GM18520 (cell line): ENCODE data around the gene NTM.
"Not testable (repeated sequence)": the region's sequence is repeated elsewhere in the genome, so short reads cannot be mapped to it uniquely, and the experiment has no call there.

Experiments
- ATAC-seq: cut with Tn5 transposase; IDR thresholded peaks from one replicate; pipeline ENCODE4 v1.9.1; 2021; ENCODE audit not compliant: unreplicated experiment

NTM gene

DNA sequence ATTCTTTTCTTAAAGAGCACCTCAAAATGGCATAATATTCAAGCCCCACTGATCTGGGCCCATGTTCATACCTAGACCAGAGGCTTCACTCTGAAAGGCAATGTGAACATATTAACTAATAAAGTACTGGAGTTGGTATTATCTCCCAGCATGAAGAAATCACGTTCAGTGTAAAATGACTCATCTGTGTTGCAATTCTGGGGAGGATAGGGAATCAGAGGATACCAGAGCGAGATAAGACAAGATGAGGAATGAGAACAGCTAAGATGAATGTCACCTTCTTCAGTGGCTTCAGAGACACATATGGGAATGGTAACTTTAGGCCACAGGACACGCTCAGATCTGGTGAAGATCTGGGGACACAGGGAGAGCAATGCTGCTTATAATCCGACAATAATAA is 121.1 kb downstream of the NTM start:
- no peak for ATAC-seq

DNA sequence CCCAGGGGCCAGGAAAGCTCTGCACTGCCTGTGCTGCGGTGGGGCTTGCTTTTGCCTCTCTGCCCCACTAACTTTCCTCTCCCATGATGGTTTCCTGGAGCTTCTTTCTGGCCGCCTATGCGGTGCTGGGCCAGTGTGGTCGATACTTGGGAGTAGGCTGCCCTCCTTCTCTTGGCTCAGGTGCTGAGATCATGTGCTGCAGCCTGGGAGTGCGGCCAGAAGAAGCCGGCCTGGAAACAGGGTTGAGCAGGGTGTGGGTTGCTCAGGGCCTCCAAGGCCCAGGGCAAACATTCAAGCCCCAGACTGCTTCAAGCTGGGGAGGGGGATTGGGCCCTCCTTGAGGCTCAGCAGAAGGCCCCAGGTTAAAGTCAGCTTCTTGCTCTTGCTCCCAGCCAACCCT is 125.0 kb downstream of the NTM start:
- ATAC-seq = no peak

DNA sequence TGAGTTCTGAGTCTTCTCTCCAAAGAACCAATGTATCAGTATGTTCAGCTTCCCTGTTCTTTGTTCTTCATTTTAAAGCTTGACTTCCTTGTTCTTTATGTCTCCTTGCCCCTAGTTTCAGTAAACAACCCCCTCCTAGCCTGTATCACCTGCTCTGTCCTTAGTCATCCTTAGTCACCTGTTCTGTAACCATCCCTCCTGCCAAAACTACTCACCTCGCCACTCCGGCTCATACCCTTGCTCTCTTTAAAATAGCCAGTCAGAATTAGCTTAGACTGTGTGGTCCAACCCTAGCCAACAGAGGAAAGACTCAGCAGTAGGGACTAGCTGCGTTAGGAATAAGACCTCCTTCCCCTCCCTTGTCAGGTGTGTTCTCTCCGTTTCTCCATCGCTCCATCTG is 127.3 kb downstream of the NTM start:
- ATAC-seq = not testable (repeated sequence)

DNA sequence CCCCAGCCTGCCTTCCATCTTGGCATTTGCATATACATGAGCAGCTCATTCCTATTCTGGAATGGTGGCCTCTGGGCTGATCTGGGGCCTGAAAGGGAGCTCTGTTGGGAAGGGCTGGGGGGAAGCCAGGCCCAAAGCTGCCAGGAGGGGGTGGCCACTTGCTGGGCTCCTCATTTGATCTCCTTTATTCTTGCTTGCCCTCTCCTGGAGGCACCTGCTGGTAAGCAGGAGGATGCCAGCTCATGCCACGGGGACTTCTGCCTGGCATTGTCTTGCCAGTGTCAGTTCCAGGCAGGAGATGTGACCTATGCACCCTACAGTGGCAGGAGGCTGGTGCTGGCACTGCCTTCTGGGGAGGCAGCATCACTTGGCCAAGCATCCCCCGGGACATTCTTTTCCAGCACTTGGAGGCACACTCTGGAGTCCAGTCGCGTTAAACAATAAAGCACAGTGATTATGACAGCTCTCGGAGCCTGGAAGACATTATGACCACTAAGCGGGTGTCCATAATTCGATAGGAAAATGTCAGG is 128.3 kb downstream of the NTM start:
- ATAC-seq = no peak

DNA sequence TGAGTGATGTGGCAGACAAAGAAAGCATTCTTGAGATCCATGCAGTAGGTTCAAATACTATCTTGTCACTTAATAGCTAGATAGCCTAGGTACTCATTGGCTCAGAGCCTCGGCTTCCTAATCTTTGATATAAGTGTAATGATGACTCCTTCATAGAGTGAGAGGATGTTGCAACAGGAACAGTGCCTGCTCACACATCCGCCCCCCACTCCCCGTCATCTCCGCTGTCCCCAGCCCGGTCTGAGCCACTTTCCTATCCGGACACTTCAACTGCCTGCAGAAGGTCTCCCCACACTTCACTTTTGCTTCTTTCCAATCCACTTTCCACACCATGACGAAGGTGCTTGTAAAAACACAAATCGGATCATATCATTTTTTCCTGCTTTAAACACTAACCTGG is 128.8 kb downstream of the NTM start:
- ATAC-seq = no peak

DNA sequence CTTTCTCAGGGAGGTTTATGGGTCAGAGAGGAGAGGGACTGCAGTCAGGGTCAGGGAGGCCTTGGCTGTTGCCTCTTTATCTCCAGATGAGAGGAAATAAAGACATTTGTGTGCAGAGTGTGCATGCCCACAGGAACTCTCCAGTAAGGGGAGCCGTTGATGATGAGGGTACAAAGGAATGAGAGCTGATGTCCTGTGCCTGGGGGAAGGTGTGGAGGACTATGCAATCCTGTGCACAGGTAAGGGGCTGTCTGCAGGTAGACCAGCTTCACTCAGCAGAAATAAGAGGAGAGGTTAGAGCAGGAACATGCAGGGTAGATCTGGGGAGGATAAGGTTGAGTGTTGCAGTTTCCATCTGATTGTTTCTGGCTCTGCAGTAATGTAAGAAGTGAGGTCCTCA is 132.6 kb downstream of the NTM start:
- ATAC-seq = no peak

DNA sequence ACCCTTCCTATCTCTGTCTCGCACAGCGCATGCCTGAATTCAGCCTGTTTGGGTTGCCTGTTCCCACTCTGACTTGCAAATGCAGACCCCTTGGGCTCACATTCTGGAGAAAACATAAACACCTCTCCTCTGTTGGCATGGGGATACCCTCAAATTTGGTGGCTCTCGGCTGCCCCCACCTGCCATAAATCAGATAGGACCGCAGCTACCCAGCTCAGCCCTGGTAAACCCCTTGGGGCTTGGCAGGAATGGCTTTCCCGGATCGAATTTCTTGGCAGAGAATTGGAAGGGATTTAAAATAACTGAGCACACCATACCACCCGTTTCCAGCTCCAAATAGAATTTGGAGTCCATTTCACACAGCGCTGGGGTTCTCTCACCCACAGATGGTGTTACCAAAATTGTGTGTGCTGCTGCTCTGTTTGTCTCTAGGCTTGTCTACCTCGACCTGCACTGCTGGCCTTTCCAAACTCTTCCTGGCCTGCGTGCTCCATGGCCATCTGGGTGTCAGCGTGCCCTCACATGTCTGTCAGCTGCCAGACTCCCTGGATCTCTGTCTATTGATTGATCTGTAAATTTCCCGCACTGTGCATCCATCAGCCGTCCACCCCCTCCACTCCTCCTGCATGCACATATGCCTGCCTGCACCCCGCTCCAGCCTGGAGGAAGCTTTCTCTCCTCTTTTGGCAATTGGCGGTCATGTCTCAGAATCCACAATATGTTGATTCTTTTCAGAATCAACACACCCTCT is 134.0 kb downstream of the NTM start:
- no peak for ATAC-seq

DNA sequence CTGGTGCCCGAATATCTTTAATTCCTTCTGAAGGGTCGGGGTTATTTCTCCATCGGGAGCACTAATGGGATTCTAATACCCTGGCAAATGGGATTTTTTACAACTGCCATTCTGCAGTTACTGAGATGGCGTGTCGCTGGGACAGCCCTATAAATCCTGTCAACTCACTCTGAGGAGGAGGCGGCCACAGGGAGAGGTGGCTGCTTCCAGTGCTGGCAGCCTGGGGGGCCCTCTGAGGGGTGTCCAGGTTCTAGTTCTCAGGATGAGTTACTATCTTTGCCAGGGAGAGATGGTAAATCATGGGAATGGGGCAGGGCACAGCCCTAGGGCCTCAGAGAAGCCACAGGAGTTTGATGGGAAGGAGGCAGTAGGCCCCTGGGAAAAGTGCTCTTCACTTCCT is 135.9 kb downstream of the NTM start:
- ATAC-seq = no peak

DNA sequence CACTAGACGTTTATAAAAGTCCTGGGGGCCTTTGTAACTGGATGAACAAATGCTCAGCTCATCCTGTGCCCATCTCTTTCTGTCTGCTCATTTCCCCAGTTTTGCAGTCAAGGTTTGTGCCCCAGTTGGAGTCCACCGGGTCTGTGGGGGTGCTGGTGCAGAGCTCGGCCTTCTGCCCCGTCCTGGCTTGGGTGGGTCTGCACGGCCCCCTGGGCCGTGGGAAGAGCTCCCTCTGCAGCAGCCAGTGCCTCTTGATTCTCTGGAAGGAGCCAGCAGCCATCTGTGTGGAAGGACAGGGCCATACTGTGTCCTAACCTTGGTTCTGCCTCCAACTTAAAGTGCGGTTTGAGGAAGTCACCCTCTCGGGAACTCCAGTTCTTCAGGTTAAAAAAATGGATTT is 140.2 kb downstream of the NTM start:
- no peak for ATAC-seq

DNA sequence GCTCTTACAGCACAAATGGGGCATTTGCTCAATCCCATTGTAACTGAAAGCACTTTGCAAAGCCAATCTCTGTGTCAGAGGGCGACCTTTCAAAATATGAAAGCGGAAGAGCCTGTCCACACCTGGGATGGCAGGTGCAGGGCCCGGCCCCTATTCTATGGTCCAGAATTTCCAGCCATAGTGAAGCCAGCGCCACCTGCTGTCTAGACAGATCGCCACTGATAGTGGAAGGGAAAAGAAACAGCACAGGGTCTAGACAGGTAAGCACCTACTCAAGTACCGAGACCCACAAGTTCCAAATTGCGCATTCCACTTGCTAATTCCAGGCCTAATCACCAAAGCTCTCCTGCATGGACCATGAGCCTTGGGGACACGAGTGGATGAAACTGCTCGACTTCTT is 141.4 kb downstream of the NTM start:
- ATAC-seq = no peak

DNA sequence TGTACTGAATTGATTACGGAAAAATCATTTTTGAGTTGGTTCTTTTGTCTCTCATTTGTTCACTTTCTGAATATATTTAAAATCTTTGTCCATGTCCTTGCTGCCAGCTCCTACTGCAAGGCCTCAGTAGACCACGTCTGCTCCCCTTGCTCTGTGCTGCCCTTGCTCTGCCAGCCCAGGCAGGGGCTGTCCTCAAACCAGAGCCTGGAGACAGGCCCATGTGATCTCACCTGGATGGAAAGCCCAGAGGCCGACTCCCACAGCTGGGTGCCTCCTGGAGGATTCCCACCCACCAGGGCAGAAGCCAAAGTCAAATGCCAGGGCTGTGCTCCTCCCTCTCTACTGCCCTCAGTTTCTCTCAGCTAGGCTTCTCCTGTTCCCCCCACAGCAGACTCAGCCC is 141.8 kb downstream of the NTM start:
- ATAC-seq = no peak

DNA sequence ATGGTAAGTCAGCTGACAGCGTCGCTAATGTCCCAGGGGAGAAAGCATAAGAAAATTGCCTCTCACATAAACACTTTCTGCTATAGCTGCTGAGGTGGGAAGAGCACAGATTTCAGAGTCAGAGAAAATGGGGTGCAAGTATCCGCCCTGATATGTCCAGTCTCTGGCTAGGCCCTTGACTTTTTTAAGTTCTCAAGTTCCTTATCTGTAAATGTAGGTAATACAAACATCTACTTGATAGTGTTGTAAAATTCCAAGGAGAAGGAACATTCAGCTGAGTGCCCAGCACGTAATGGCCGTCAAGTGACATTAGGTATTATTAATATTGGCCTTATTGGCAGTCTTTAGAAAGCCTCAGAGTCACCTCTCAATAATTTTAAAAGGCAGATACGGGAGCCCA is 143.6 kb downstream of the NTM start:
- no peak for ATAC-seq

DNA sequence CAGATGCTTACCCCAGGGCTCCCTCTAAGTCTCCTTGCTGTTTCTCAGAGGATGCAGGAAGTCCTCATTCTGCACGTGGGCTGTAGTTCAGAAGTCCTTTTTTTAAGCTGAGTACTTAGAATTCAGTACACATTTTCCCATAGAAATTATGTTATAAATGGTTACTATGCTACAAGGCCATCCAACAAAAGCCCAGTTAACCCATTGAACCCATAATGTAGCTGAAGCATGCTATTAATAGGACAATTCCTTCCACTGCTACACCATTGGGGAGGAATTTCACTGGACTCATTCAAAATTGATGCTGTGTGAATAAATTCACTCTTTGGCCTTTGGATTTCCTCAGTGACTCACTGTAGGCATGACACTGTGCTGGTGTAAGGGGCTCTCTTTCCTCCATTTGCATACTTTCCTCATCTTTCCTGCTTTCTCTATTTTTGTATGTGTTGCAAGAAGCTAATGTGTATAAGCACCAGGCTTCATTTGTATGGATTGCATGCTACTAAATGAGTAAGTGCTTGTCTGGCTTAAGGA is 148.0 kb downstream of the NTM start:
- no peak for ATAC-seq

DNA sequence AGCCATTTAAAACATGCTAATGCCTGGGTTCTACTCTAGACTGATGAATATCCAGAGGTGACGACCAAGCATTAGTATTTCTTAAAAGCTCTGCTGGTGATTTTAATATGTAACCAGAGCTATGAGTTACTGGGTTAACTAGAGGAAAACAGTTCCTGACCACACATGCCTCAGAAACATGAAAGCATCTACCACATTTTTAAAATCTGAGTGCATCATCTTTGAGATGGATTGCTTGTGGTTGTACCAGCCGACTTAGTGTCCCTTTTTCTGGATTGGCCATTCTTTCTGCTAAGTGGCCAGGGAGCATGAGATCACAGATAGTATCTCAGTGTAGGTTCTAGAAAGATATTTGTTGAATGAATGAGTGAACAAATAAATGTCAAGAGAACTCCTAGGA is 152.4 kb downstream of the NTM start:
- no peak for ATAC-seq

DNA sequence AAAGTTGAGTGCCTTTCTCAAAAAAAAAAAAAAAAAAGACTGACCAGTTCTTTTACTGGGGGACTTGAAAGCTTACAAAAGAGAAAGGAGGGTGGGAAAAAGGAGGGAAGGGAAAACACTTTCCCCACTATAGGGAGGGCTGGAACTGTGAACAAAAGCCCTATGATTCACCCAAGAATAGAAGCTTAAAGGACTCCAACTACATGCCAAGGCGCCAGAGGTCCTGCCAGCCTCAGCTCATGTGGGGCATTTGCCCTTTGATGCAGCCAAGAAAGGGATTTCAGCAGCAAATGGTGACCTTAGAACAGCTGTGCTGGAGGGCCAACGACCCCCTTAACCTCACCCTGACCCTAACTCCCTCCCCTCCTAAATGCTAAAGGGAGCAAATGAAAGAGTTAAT is 160.0 kb downstream of the NTM start:
- ATAC-seq = no peak

DNA sequence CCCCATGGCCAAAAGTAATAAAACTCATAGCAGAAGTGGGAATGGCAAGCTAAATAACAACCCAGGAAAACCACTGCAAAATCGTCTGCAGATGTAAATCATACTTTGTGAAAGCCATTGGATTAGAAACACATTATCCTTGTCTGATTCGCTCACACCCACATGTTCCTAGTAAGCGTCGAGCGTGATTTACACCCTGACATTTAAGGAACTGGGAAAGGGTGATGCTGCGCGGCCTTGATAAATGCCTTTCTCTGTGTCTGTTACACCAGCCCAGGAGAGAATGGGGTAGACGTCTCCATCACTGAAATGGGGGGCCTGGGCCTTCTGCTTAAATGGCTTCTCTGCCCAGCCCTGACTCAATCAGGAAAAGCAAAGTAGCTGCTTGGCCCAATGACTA is 162.7 kb downstream of the NTM start:
- no peak for ATAC-seq

DNA sequence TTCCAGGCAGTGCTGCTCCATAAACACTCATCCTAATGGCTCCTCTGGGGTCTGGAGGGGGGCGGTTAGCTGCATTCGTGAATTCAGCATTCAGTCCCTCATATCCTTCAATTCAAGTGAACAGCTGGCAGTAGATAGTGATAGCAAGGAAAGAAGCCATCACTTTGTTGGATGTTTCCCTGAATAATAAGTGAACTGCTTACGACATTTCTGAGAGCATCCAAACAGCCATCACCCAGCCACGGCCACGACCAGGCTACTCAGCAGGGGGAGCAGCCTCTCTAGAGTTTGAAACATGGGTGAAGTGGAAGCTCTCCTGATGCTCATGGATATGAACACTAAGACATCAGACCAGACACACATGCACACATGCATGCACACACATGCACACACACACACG is 163.6 kb downstream of the NTM start:
- ATAC-seq = no peak

DNA sequence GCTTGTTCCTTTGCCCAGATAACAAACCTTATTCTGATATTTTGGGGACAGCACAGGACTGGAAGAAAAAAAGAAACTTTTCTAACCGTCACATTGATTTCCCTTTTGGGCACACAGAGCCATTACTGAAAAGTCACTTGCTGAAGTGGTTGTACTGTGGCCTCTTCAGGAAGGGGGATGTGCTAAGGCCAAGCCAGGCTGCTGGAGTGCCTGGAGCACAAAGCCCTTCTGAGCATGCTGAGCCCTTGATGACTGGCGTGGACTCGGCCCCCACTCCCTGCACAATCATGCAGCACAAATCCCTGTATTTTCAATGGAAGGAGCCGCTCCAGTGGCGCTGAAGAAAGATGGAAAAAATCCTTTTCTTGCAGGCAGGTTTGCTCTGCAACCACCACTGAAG is 164.2 kb downstream of the NTM start:
- no peak for ATAC-seq

DNA sequence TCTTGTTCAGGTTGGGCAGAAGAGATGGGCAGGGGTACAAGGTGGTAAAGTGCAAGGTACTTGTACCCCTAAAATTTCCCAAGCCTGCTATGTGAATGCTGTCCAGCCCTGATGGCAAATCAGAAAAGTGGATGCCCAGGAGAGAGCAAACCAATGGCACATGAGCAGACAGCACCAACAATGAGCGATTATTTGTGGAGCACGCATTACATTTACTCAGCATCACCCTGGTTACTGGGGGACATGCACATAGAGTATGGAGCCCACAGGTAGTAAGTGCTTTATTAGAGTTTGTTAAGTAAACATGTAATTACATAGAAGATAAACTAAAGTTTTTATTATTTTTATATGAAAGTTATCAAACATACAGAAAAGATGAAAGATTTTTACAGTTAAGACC is 165.7 kb downstream of the NTM start:
- ATAC-seq = no peak

DNA sequence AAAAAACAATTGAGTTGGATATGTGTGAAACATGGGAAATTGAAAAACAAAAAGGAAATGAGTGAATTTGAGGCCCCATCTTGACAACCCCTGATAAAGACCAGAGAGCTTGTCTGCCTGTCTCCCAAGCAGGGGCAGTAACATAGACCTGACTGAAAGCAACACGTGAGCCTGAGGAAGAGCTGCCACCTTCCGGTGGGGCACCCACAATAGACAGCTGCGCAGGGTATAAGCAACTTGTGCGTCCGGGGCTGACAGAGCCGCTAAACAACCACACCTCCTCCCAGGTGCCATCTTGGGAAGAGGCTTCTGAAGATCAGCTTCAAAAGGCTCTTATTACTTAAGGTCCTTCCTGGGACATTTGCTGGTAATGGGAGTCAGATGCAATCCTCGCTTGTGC is 166.8 kb downstream of the NTM start:
- no peak for ATAC-seq

DNA sequence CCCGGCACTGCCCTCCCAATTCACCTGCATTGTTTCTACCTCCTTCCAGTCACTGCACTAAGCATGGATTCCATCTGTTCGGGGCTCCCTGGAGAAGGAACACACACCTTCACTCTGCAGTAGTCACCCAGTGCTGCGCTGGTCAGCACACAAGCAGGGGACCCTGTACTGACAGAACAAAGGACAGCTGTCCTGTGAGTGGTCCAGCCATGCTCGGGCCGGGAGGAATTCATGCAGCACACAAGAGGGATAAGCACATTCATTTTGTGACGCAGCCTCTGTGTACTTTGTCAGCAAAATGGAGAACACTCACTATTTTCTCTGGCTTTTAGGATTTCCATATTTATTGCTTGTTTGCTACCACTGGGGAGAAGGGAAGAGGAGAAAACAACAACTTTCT is 167.3 kb downstream of the NTM start:
- no peak for ATAC-seq

DNA sequence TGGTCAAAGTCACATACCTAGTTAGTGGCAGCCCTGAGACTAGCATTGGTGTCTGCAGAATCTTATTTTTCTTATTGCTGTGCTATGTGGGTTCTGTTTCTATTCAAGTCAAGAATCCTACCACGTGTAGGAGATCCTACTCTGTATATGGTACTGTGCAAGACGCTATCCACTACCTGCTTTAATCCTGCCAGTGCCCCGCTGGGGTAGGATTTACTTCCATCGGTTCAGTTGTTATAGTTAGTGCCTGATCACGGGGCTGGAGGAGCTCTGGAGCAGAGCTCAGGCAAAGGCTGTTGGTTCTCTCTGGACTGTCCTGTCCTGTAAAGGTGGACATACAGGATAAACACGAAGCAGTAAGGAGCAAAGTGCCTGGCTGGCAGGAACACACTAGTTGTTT is 167.9 kb downstream of the NTM start:
- no peak for ATAC-seq

DNA sequence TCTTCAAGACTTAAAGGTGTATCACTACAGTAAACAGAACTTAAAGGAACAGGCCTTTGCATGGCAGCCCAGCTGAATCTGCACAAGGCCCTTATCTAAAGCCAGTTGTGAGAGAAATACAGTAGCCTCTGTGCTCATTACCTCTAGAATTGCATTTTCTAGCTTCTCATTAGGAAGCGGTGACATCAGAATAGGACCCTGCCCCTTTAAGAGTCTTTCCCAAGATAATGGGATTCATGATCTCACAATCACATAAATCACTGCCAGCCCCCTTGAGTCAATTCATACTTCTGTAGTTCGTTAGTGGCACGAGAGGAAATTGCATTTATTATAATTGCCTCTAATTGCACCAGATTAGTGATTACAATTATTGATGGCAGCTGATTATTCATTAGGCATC is 170.3 kb downstream of the NTM start:
- ATAC-seq = no peak
